GM12872 (cell line): ENCODE measurements around the gene TMEM63C.

Experiments
- CTCF ChIP-seq: IDR thresholded peaks from 3 replicates; pipeline ENCODE4 v1.5.1; 2011; ENCODE audit warnings: low read depth, mild to moderate bottlenecking, low read length, moderate library complexity; ENCODE audit not compliant: insufficient read depth

The TMEM63C gene

GRCh38 chr14:77141214-77142004 lies 40.2 kb upstream of the TMEM63C start, which contains the start of gene ZDHHC22:
Gene ZDHHC22, minus strand, starts transcription at chr14:77141791. Its CDS starts 2,053 bp downstream, at chr14:77139738.
- peak; percentile 45; the same call in 2 of the 3 replicates for TF ChIP-seq CTCF

- TF ChIP-seq CTCF = no peak
These were observed 39.4 kb upstream of the TMEM63C start for GRCh38 chr14:77142005-77142800.

GRCh38 chr14:77143071-77143470 lies 38.5 kb upstream of the TMEM63C start:
- no peak for TF ChIP-seq CTCF

- no peak for TF ChIP-seq CTCF
These were observed 37.0 kb upstream of the TMEM63C start for GRCh38 chr14:77144412-77145115.

- no peak for TF ChIP-seq CTCF
These were observed 35.4 kb upstream of the TMEM63C start for GRCh38 chr14:77145975-77146740.

- TF ChIP-seq CTCF = no peak
These were observed 32.9 kb upstream of the TMEM63C start for GRCh38 chr14:77148510-77149231.
